Mesodermal cell (in vitro differentiated cells): ENCODE measurements around the gene WDR64.

Source experiments
- H3K27ac ChIP-seq: 2 replicates; pipeline ENCODE4 v1.7.0; 2013; ENCODE audit warnings: mild to moderate bottlenecking, low read depth, low read length, moderate library complexity; ENCODE audit not compliant: severe bottlenecking
- H3K36me3 ChIP-seq: 2 replicates; pipeline ENCODE4 v1.7.1; 2013; ENCODE audit warnings: mild to moderate bottlenecking, low read length, moderate library complexity; ENCODE audit not compliant: control insufficient read depth, insufficient read depth
- H3K4me1 ChIP-seq: one replicate; pipeline ENCODE4 v1.7.1; 2013; ENCODE audit warnings: mild to moderate bottlenecking, low read length; ENCODE audit not compliant: insufficient read depth, control insufficient read depth, poor library complexity, severe bottlenecking
- H3K4me3 ChIP-seq: 2 replicates; pipeline ENCODE4 v1.7.0; 2013; ENCODE audit warnings: low read length, control low read depth, mild to moderate bottlenecking; ENCODE audit not compliant: insufficient read depth, poor library complexity, severe bottlenecking; ENCODE audit errors: extremely low read depth
- H3K9me3 ChIP-seq: 2 replicates; pipeline ENCODE4 v1.7.1; 2013; ENCODE audit warnings: mild to moderate bottlenecking, low read length, moderate library complexity; ENCODE audit not compliant: control insufficient read depth
- WGBS, 2 experiments: methylation state at CpG; one replicate each; pipeline ENCODE4 v1.1.5; 2013; ENCODE audit warnings: missing lambda C conversion rate in 2 of 2; ENCODE audit not compliant: insufficient coverage in 2 of 2; 5-methylcytosine and 5-hydroxymethylcytosine counted together

The WDR64 gene

DNA sequence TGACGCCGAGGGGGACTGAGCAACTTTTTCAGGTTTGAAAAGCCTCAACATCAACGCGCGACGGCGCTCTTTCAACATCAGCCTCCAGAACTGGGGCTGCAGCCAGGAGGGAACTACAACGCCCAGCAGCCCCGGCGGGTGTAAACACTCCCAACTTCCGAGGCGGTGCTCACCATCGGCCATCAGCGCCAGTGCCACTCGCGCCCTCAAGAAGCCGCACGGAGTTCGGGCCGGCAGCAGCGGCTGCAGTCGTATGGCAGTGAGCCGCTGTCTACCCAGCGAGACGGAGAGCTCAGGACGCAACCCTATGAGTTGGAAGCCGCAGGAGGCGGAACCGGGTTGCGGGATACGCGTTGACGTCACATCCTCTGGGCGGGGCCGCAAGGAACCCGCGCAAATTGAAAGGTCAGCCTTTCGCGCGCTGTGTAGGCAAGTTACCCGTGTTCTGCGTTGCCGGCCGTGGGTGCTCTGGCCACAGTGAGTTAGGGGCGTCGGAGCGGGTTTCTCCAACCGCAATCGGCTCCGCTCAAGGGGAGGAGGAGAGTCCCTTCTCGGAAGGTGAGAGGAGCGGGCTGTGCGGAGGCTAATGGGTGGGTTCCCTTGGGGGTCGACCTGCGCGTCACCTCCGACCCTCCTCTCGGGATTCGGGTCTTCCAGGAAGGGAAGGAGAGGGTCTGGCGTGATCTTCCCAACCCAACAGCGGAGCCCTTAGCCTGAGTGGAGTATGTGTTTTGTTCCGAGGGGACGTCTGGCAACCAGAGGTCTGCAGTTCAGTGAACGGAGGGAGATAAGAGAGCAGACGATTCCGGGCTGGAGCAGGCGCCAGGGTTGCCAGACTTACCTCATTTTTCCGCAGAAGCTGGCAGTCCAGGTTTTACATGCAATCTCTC is 196.0 kb downstream of the WDR64 start, which contains the start of gene EXO1:
EXO1 (plus strand) TSS at position 409 of the 890 bp plus-strand sequence. CDS start 2,222 bp downstream, outside the sequence.
- 0% methylated on average over 62 to 65 of the region's 68 CpGs for whole genome bisulfite sequencing, 2 experiments
- Histone ChIP-seq H3K4me3 (peak within 1 kb of the TSS; percentile 83), H3K27ac (peak within 1 kb of the TSS; percentile 90), H3K36me3 (peaks cover 22% of the 10 kb centered on the region), H3K4me1 (no peaks in the 10 kb centered on the region), H3K9me3 (no peaks in the 10 kb centered on the region)

DNA sequence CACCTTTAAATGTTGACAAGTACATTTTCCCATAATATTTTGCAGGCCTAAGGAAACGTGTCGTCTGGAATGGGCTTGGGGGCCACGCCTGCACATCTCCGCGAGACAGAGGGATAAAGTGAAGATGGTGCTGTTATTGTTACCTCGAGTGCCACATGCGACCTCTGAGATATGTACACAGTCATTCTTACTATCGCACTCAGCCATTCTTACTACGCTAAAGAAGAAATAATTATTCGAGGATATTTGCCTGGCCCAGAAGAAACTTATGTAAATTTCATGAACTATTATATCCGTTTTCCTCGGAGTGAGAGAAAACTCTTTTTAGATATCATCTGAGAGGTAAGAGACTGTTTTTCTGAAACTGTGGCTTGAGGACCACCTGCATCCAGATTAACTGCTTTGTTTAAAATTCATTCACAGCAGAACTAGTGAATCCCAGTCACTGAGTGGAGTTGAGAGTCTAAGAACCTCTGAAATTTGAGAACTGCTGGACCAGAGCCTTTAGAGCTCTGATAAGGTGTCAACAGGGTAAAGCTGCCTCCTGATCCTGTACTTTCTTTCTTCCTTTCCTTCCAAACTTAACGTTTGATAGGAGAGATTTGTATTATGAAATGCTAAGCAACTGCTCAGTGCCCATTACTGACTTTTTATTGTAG is 196.7 kb downstream of the WDR64 start:
- Histone ChIP-seq H3K36me3 (peaks cover 30% of the 10 kb centered on the region), H3K4me1 (no peaks in the 10 kb centered on the region), H3K9me3 (no peaks in the 10 kb centered on the region), H3K4me3 (peak overlapping the region; percentile 83), H3K27ac (no peak overlapping the region)
- 10% methylated on average over 3 of the region's 13 CpGs; no CpG with 5 or more reads in 1 of the 2 experiments for WGBS, 2 experiments

GRCh38 chr1:241849345-241849695 is 197.2 kb downstream of the WDR64 start:
- Histone ChIP-seq H3K4me1 (no peaks in the 10 kb centered on the region), H3K9me3 (no peaks in the 10 kb centered on the region), H3K4me3 (peak overlapping the region; percentile 83), H3K27ac (no peak overlapping the region), H3K36me3 (peaks cover 35% of the 10 kb centered on the region)
- WGBS, 2 experiments = 26 to 50% methylated on average over 3 to 4 of the region's 6 CpGs
